ENCODE results near the gene SCYGR3. TPM values are rescaled to one million over a fixed set of nuclear protein-coding genes. Genes with fewer than 3 reads are reported as not detected.

SCYGR3 gene
- total and polyA plus RNA-seq, 2 of the 8 experiments (the other 6 are each of a cell fraction or from before 2014, with no cell fraction given) = not detected

GRCh38 chr2:227602358-227602757, 12.3 kb downstream of the SCYGR3 start:
- no peaks in the 10 kb centered on the region for H3K79me2 ChIP-seq (ENCODE audit: control insufficient read depth in 1 of 2, insufficient read depth in 2 of 2, low read length in 2 of 2)
- no peaks in the 10 kb centered on the region for H3K23me2 ChIP-seq (ENCODE audit: low read depth, low read length)
- no peak overlapping the region for H3K56ac ChIP-seq (replicated peaks; ENCODE audit: insufficient read length, low read depth, low read length)
- no peak overlapping the region for H2BK5ac ChIP-seq (ENCODE audit: low read depth, low read length)
- no peak overlapping the region for H4K8ac ChIP-seq (ENCODE audit: extremely low read depth, insufficient read depth, low read length)
- no peak overlapping the region for H2AFZ ChIP-seq (ENCODE audit: low read length)
- FAIRE-seq (no peak), DNase-seq (ENCODE audit: low read depth in 1 of 2, low spot score in 2 of 2) (no peak)
- H3K18ac ChIP-seq (ENCODE audit: extremely low read depth, low read length) = no peak overlapping the region
- H3K27me3 ChIP-seq (replicated peaks in 1 of 4; ENCODE audit: control insufficient read depth in 3 of 4, extremely low read depth in 1 of 4, insufficient read depth in 3 of 4, low read length in 3 of 4) = no peaks in the 10 kb centered on the region
- no peak overlapping the region for H2BK120ac ChIP-seq (replicated peaks; ENCODE audit: low read depth, low read length)
- H3K4me2 ChIP-seq (ENCODE audit: insufficient read depth in 1 of 2, low read depth in 2 of 2, low read length in 2 of 2) = no peak overlapping the region
- ChIA-PET POLR2A (ENCODE audit: partially characterized antibody) (no interaction called here), CTCF (ENCODE audit: partially characterized antibody) (interaction anchor here (1.2 to 1.5 kb wide), 5 partner anchors 13 to 287 kb away, joined by 3 to 11 read pairs (median 6); no protein-coding TSS in a partner anchor)
- H3K9me3 ChIP-seq (ENCODE audit: insufficient read depth in 2 of 2, low read depth in 1 of 2, low read length in 1 of 2) = no peaks in the 10 kb centered on the region
- no peak overlapping the region for H2BK20ac ChIP-seq (ENCODE audit: low read length)
- H3K36me3 ChIP-seq (ENCODE audit: control insufficient read depth in 2 of 4, insufficient read depth in 4 of 4, low read length in 3 of 4) = no peaks in the 10 kb centered on the region
- no peaks in the 10 kb centered on the region for H4K20me1 ChIP-seq (replicated peaks in 1 of 2; ENCODE audit: control insufficient read depth in 1 of 2, insufficient read depth in 2 of 2, low read length in 2 of 2)
- H3K79me1 ChIP-seq (ENCODE audit: low read depth, low read length) = no peaks in the 10 kb centered on the region
- no peak overlapping the region for H4K5ac ChIP-seq (ENCODE audit: insufficient read length, low read depth, low read length)
- H2BK12ac ChIP-seq (ENCODE audit: low read depth, low read length) = no peak overlapping the region
- H4K91ac ChIP-seq (replicated peaks; ENCODE audit: insufficient read length, low read length) = no peak overlapping the region
- no peak overlapping the region for H3K23ac ChIP-seq (ENCODE audit: insufficient read length)
- no peak overlapping the region for H3K4ac ChIP-seq (replicated peaks; ENCODE audit: insufficient read length, low read depth, low read length)
- H3K27ac ChIP-seq (ENCODE audit: low read depth, low read length) = no peak overlapping the region
- TF ChIP-seq NRF1 (IDR thresholded peaks at IDR 0.05; ENCODE audit: low read depth, low read length) (no peak), TBP (IDR thresholded peaks at IDR 0.05; ENCODE audit: low read depth, low read length) (no peak), POU5F1 (IDR thresholded peaks at IDR 0.05; ENCODE audit: low read depth, low read length) (no peak)
- H3K4me3 ChIP-seq (ENCODE audit: extremely low read depth in 1 of 4, insufficient read depth in 2 of 4, low read depth in 3 of 4, low read length in 4 of 4) = no peak overlapping the region
- no peak overlapping the region for H2BK15ac ChIP-seq (ENCODE audit: low read length)
- H3K4me1 ChIP-seq (replicated peaks in 1 of 4; ENCODE audit: control insufficient read depth in 3 of 4, insufficient read depth in 4 of 4, low read length in 3 of 4) = peaks cover 0 to 7% (median 0%) of the 10 kb centered on the region in 4 experiments; a peak in 2 of 7 replicates
- no peak overlapping the region for H3K9ac ChIP-seq (replicated peaks in 1 of 4; ENCODE audit: extremely low read depth in 1 of 4, low read depth in 3 of 4, low read length in 3 of 4)
- H3K14ac ChIP-seq (ENCODE audit: insufficient read length) = no peak overlapping the region
- no peak overlapping the region for H2AK5ac ChIP-seq (ENCODE audit: low read depth, low read length)
- WGBS, 2 experiments (ENCODE audit: extremely low coverage in 1 of 2, insufficient coverage in 1 of 2, insufficient read length in 1 of 2, insufficient replicate concordance in 2 of 2, low coverage in 1 of 2, low lambda C conversion rate in 2 of 2, missing lambda C conversion rate in 1 of 2) = 94% methylated on average over 3 of the region's 3 CpGs; no CpG with 5 or more reads in 1 of the 2 experiments
